HL-60 (cell line): ENCODE data around the gene MYBPC1.

ENCODE experiments used
- DNase-seq, 2 experiments: peaks; one replicate each; pipeline ENCODE4 v3.0.0-alpha.2; 2010 to 2020; ENCODE audit warnings: low read depth in 1 of 2, low spot score in 1 of 2
- H3K27ac ChIP-seq: fragments of 250-450 bp; sonication (Bioruptor Pico); replicated peaks from 2 replicates; pipeline ENCODE4 v1.5.1; 2020; ENCODE audit warnings: mild to moderate bottlenecking, moderate library complexity
- H3K27me3 ChIP-seq: fragments of 250-450 bp; sonication (Bioruptor Pico); 2 replicates; pipeline ENCODE4 v1.5.1; 2021; ENCODE audit warnings: mild to moderate bottlenecking, moderate library complexity; ENCODE audit not compliant: insufficient read depth, poor library complexity, severe bottlenecking
- H3K4me3 ChIP-seq: replicated peaks from 2 replicates; pipeline ENCODE4 v1.5.1; 2011; ENCODE audit warnings: mild to moderate bottlenecking, control low read depth, low read length; ENCODE audit not compliant: insufficient read depth
- CTCF ChIP-seq: IDR thresholded peaks from one replicate; pipeline ENCODE4 v1.5.1; 2011; ENCODE audit warnings: low read length, control low read depth, inconsistent platforms; ENCODE audit not compliant: insufficient read depth
- GABPA ChIP-seq: IDR thresholded peaks from 2 replicates; pipeline ENCODE4 v1.6.1; 2012; ENCODE audit warnings: low read depth
- POLR2AphosphoS5 ChIP-seq: IDR thresholded peaks from 2 replicates; pipeline ENCODE4 v1.6.1; 2012; ENCODE audit warnings: low read depth
- SPI1 ChIP-seq: IDR thresholded peaks from 2 replicates; pipeline ENCODE4 v1.6.1; 2012; ENCODE audit warnings: low read depth, mild to moderate bottlenecking, borderline replicate concordance
- TF ChIP-seq, protein P1 (sequence below): IDR thresholded peaks from 2 replicates; pipeline ENCODE4 v1.6.1; 2012; ENCODE audit warnings: low read depth; ENCODE audit not compliant: insufficient replicate concordance

MYBPC1 gene

GRCh38 chr12:101686176-101686575 lies 91.4 kb downstream of the MYBPC1 start:
- Histone ChIP-seq H3K27ac (no peak overlapping the region), H3K4me3 (no peak overlapping the region), H3K27me3 (no peaks in the 10 kb centered on the region)
- no peak for TF ChIP-seq POLR2AphosphoS5
- no peak for TF ChIP-seq SPI1
- DNase-seq, result no peak

- TF ChIP-seq, protein P1, sequence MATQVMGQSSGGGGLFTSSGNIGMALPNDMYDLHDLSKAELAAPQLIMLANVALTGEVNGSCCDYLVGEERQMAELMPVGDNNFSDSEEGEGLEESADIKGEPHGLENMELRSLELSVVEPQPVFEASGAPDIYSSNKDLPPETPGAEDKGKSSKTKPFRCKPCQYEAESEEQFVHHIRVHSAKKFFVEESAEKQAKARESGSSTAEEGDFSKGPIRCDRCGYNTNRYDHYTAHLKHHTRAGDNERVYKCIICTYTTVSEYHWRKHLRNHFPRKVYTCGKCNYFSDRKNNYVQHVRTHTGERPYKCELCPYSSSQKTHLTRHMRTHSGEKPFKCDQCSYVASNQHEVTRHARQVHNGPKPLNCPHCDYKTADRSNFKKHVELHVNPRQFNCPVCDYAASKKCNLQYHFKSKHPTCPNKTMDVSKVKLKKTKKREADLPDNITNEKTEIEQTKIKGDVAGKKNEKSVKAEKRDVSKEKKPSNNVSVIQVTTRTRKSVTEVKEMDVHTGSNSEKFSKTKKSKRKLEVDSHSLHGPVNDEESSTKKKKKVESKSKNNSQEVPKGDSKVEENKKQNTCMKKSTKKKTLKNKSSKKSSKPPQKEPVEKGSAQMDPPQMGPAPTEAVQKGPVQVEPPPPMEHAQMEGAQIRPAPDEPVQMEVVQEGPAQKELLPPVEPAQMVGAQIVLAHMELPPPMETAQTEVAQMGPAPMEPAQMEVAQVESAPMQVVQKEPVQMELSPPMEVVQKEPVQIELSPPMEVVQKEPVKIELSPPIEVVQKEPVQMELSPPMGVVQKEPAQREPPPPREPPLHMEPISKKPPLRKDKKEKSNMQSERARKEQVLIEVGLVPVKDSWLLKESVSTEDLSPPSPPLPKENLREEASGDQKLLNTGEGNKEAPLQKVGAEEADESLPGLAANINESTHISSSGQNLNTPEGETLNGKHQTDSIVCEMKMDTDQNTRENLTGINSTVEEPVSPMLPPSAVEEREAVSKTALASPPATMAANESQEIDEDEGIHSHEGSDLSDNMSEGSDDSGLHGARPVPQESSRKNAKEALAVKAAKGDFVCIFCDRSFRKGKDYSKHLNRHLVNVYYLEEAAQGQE, result no peak
- TF ChIP-seq CTCF (no peak), SPI1 (no peak), POLR2AphosphoS5 (no peak), GABPA (no peak)
- no peaks in the 10 kb centered on the region for H3K27me3 ChIP-seq
- H3K4me3 ChIP-seq, result no peak overlapping the region
- H3K27ac ChIP-seq, result no peak overlapping the region
- DNase-seq, result no peak
Observed at GRCh38 chr12:101690544-101691098, 95.8 kb downstream of the MYBPC1 start.

DNA sequence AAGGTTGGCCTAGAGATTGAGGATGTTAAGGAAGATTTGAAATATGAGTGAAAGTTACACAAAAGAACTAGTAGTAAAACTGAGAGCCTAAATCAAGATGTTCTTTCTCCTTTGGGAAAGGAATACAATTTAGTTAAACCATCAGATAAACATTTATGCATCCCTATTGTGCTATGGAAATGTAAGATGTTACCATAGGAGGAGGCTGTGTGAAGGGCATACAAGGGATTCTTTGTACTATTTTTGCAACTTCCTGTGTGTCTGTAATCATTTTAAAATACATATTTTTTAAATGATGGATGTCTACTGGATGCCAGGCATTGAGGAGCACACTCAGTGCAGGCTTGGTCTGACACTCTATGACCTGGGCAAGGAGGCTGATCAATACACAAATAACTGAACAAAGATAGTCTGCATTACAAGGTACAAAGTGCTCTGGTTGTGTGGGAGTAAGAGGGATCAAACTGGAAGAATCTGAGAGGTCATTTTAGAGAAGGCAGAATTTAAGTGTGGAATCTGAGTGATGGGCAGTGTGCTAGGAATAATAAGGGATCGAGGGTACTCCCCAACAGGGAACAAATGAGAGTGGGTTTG lies 96.8 kb downstream of the MYBPC1 start:
- H3K27me3 ChIP-seq, result no peaks in the 10 kb centered on the region
- no peak overlapping the region for H3K27ac ChIP-seq
- H3K4me3 ChIP-seq, result no peak overlapping the region
- no peak for TF ChIP-seq POLR2AphosphoS5
- no peak for TF ChIP-seq GABPA
- TF ChIP-seq SPI1, result no peak
- no peak for TF ChIP-seq CTCF
- TF ChIP-seq, protein P1, result no peak
- DNase-seq, result no peak

- no peaks in the 10 kb centered on the region for H3K27me3 ChIP-seq
- H3K4me3 ChIP-seq, result no peak overlapping the region
- no peak overlapping the region for H3K27ac ChIP-seq
- no peak for TF ChIP-seq POLR2AphosphoS5
- TF ChIP-seq, protein P1, result no peak
- no peak for TF ChIP-seq CTCF
- no peak for TF ChIP-seq GABPA
- no peak for TF ChIP-seq SPI1
- DNase-seq, result no peak
Observed at GRCh38 chr12:101694297-101694848, 99.6 kb downstream of the MYBPC1 start.
